GM10248 (cell line): ENCODE results near the gene CFAP46.
"Not testable (repeated sequence)": the region's sequence is repeated elsewhere in the genome, so short reads cannot be mapped to it uniquely, and the experiment has no call there.

ENCODE experiments used
- CTCF ChIA-PET: fragments of 300-600 bp; sonication (Branson Sonifier 250); formaldehyde crosslinking; extraction: SDS; loops from one replicate; lab custom pipeline; 2021; ENCODE audit warnings: antibody characterized with exemption; lab: Yijun Ruan, JAX
- POLR2A ChIA-PET: fragments of 350-650 bp; sonication (Branson Sonifier 250); formaldehyde crosslinking; extraction: SDS; loops from one replicate; lab custom pipeline; 2020; ENCODE audit warnings: antibody characterized with exemption; lab: Yijun Ruan, JAX
- DNase-seq: peaks from one replicate; pipeline ENCODE4 v3.0.0; 2012; ENCODE audit errors: extremely low spot score
- TF ChIP-seq, protein P1 (sequence below): IDR thresholded peaks from 2 replicates; pipeline ENCODE4 v1.5.1; 2012; ENCODE audit warnings: mild to moderate bottlenecking, low read depth; ENCODE audit errors: extremely low read depth, missing control alignments, control extremely low read depth

Gene CFAP46

DNA sequence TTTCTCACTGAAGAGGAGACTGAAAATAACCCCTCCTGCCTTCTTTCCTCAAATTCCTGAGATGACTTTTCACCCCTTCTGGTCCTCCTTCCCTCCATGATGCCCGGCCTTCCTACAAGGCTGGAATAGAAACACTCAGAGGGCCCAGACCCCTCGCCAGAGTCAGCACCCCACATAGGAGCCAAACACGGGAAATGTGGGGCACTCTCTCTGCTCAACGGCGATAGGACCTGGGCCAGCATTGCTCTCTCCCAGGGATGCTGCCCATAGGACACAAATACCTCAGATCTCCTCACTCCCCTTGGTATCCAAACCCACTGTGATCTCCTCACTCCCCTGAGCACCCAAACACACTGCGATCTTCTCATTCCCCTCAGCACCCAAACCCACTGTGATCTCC, 7.4 kb downstream of the CFAP46 start:
- ChIA-PET CTCF (no interaction called here), POLR2A (no interaction called here)
- DNase-seq: no peak
- TF ChIP-seq, protein P1, sequence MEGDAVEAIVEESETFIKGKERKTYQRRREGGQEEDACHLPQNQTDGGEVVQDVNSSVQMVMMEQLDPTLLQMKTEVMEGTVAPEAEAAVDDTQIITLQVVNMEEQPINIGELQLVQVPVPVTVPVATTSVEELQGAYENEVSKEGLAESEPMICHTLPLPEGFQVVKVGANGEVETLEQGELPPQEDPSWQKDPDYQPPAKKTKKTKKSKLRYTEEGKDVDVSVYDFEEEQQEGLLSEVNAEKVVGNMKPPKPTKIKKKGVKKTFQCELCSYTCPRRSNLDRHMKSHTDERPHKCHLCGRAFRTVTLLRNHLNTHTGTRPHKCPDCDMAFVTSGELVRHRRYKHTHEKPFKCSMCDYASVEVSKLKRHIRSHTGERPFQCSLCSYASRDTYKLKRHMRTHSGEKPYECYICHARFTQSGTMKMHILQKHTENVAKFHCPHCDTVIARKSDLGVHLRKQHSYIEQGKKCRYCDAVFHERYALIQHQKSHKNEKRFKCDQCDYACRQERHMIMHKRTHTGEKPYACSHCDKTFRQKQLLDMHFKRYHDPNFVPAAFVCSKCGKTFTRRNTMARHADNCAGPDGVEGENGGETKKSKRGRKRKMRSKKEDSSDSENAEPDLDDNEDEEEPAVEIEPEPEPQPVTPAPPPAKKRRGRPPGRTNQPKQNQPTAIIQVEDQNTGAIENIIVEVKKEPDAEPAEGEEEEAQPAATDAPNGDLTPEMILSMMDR: no peak

DNA sequence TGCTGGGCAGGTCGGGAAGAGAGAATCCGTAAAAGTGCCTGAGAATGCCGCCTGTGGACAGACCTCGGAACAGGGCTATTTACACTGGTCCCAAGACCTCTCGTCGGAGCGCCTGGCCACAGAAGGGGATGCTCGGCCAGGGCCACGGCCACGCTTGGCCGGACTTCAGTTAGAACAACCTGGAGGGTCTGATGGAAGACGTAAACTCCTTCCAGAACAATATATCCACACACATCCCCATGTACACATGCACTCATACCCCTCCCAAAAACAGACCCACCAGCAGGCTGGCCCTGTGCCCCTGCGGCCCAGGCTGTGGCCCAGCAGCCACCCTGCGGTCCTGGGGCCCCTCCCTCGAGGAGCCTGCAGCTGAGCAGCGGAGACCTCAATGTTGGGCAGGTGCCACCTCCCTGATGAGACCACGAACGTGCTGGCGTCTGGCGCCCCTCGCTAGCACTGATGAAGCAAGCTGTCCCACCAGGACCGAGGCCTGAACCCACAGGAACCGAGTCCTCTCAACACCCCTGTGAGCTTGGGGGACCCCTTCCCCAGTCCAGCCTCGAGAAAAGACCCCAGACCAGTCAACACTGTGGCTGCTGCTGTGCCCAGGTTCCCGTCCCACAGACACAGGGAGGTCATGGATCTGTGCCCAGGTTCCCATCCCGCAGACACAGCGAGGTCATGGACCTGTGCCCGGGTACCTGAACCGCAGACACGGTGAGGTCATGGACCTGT, 8.9 kb downstream of the CFAP46 start:
- TF ChIP-seq, protein P1: no peak
- no peak for DNase-seq
- POLR2A ChIA-PET: no interaction called here
- CTCF ChIA-PET: no interaction called here

DNA sequence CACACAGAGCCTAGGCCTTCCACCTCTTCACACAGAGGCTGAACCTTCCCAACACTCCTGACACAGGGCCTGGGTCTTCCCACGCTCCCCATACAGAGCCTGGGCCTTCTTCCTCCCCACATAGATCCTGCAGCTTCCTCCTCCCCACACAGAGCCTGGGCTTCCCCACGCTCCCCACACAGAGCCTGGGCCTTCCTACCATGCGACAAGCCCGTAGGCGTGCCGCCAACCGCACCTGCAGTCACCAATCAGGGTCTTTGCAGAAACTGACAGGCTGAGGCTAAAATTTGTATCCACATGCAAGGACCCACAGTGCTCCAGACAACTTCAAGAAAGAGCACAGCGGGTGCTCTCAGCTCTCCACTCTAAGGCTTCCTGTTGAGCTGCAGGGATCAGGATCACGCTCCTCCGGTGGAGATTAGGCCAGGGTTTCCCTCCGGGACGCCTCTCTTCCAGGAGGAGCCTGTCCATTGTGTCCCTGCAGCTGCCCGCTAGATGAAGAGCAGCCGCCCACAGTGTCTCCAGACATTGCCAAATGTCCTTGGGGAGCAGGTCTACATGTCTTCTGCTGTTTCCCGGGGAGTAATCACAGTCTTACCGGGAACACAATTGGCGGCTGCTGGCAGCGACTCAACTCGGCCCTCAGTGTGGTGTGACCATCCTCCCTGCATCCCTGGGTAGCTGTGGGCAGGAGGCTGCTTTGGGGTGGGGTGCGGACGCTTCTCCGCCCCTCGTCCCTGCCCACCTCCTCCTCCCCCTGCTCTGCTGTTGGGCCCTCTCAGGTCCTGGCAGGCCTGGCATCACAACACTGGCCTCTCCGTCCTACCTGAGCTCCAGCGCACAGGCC, 9.7 kb downstream of the CFAP46 start:
- POLR2A ChIA-PET: no interaction called here
- TF ChIP-seq, protein P1: no peak
- CTCF ChIA-PET: no interaction called here
- no peak for DNase-seq

DNA sequence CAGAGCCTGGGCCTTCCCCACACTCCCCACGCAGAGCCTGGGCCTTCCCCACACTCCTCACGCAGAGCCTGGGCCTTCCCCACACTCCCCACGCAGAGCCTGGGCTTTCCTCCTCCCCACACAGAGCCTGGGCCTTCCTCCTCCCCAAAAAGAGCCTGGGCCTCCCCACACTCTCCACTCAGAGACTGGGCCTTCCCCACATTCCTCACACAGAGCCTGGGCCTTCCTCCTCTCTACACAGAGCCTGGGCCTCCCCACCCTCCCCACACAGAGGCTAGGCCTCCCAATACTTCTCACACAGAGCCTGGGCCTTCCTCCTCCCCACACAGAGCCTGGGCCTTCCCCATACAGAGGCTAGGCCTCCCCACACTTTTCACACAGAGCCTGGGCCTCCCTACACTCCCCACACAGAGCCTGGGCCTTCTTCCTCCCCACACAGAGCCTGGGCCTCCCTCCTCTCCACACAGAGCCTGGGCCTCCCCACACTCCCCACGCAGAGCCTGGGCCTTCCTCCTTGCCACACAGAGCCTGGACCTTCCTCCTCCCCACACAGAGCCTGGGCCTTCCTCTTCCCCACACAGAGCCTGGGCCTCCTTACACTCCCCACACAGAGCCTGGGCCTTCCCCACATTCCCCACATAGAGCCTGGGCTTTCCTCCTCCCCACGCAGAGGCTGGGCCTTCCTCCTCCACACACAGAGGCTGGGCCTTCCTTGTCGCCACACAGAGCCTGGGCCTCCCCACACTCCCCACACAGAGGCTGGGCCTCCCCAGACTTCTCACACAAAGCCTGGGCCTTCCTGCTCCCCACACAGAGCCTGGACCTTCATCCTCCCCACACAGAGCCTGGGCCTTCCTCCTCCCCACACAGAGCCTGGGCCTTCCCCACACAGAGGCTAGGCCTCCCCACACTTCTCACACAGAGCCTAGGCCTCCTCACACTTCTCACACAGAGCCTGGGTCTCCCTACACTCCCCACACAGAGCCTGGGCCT, 10.8 kb downstream of the CFAP46 start:
- CTCF ChIA-PET, POLR2A ChIA-PET, DNase-seq: not testable (repeated sequence)

DNA sequence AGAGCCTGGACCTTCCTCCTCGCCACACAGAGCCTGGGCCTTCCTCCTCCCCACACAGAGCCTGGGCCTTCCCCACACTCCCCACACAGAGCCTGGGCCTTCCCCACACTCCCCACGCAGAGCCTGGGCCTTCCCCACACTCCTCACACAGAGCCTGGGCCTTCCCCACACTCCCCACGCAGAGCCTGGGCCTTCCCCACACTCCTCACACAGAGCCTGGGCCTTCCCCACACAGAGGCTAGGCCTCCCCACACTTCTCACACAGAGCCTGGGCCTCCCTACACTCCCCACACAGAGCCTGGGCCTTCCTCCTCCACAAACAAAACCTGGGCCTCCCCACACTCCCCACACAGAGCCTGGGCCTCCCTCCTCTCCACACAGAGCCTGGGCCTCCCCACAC, 11.7 kb downstream of the CFAP46 start:
- DNase-seq, CTCF ChIA-PET, POLR2A ChIA-PET: not testable (repeated sequence)

DNA sequence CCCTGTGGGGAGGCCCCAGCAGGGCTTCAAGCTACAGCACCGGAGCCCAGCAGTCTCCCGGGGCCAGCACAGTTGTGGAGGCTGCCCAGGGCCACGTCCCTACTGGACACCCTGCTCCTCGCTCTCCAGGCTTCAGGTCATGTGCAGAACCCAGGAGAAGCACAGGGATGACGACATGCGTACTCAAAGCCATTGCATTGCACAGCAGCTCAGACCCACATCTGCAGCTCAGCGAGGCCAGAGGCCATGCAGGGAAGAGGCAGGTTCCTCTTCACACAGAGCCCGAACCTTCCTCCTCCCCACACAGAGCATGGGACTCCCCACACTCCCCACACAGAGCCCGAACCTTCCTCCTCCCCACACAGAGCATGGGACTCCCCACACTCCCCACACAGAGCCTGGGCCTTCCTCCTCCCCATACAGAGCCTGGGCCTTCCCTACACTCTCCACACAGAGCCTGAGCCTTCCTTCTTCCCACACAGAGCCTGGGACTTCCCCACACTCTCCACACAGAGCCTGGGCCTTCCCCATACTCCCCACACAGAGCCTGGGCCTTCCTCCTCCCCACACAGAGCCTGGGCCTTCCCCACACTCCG, 12.3 kb downstream of the CFAP46 start:
- TF ChIP-seq, protein P1: no peak
- no peak for DNase-seq
- CTCF ChIA-PET: no interaction called here
- POLR2A ChIA-PET: no interaction called here

DNA sequence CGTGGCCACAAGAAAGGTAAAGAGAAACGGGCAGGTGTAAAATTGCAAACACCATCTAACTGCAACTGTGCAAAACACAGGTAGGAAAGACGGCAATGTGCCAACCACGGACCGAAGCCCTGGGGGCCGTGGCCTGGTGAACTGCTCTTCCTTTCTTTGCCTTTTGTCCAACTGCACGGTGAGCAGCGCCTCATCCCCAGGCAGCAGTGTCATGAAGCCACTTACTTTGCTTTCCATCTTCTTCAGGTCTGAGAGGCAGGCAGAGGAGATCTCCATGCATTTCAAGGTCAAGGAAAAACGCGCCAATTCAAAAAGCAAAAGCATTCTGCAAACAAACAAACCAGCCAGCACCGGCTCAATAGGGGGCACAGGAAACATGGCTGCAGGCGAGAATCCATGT, 12.9 kb downstream of the CFAP46 start:
- ChIA-PET POLR2A (no interaction called here), CTCF (no interaction called here)
- no peak for DNase-seq
- TF ChIP-seq, protein P1: no peak
